Chondrocyte (in vitro differentiated cells): ENCODE measurements around the gene CTNNA1. TPM values are rescaled to one million over a fixed set of nuclear protein-coding genes. Genes with fewer than 3 reads are reported as not detected.
A peak's percentile ranks its signal among the peaks of the same experiment; 100 is the strongest.

ENCODE experiments used
- DNase-seq: peaks from one replicate; pipeline ENCODE4 v3.0.0; 2021; ENCODE audit warnings: mixed read lengths, low spot score
- H3K27ac Mint-ChIP-seq: one replicate; pipeline ENCODE4 v1.8.0; 2021; ENCODE audit warnings: mild to moderate bottlenecking, moderate library complexity, mixed read lengths; ENCODE audit not compliant: unreplicated experiment
- H3K27me3 Mint-ChIP-seq: 2 replicates; pipeline ENCODE4 v1.8.0; 2021; ENCODE audit warnings: low read depth, mixed read lengths
- H3K36me3 Mint-ChIP-seq: 2 replicates; pipeline ENCODE4 v1.8.0; 2021; ENCODE audit warnings: low read depth, mixed read lengths
- H3K4me1 Mint-ChIP-seq: 2 replicates; pipeline ENCODE4 v1.8.0; 2021; ENCODE audit warnings: low read depth, mild to moderate bottlenecking, mixed read lengths
- H3K4me3 Mint-ChIP-seq: one replicate; pipeline ENCODE4 v1.8.0; 2021; ENCODE audit warnings: mild to moderate bottlenecking, moderate library complexity, mixed read lengths; ENCODE audit not compliant: unreplicated experiment
- H3K9me3 Mint-ChIP-seq: 2 replicates; pipeline ENCODE4 v1.8.0; 2021; ENCODE audit warnings: low read depth, mixed read lengths
- CTCF ChIP-seq: fragments of 200-600 bp; sonication (generic); IDR thresholded peaks from 2 replicates; pipeline ENCODE4 v1.5.0; 2021; ENCODE audit warnings: antibody characterized with exemption, mild to moderate bottlenecking, moderate library complexity
- total RNA-seq: library from RNA; stranded (reverse); gene quantifications from 3 replicates; pipeline ENCODE4 v1.2.1, GENCODE V29; 2021

Gene CTNNA1
- total RNA-seq, 1 donor from 2014 or later = 397 TPM

DNA sequence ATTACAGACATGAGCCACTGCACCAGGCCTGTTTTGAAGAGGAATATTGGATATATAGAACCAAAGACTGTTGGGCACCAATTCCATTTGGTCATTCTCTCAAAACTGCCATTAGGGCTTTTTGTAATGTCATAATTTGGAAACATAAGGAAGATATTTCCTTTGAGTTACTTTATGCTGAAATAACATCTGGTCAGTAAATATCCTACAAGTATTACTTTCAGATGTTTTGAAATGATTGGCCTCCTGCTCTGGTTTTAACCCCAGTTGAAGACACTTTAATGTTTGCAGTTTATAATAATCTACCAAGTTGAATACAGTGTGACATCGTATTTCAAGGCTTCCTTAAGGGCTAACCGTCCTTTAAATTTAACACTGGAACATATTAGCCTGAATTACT, 88.3 kb downstream of the CTNNA1 start:
- peaks cover 57% of the 10 kb centered on the region for H3K4me1 Mint-ChIP-seq
- no peaks in the 10 kb centered on the region for H3K9me3 Mint-ChIP-seq

DNA sequence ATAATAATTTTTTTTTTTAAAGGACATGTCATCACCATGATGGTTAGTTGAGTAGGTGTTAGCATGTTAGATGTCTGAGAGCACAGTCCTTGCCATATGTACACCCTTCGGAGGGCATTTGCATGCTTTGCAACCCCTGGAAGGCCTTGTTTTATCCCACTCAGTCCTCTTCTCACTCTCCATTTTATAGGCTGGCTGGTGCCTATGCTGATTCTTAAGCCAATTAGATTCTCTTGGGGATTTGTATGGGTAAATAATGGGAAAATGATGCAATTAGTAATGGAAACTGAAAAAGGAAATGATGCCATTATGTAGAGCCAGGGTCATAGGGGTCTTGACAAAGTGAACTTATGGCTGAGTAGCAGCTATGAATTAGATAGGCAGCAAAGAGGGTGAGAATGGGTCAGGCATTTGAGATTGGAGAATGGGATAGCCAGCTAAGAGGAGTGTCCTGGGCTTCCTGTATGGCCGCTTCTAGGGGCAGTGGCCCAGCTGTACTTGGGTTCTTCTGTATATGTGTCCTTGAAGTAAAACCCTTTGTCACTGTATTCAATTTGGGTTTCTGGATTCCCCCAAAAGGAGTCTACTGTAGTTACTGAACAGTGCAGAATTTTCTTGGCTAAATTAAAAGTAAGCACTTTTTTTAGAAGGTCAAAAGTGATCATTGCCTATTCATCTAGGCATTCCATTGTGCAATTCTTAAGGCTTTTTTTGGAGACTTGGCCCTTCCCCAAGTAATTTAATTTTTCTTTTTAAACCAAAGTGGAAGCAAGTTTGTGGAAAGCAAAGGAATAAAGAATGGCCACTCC, 90.3 kb downstream of the CTNNA1 start:
- H3K9me3 Mint-ChIP-seq = no peaks in the 10 kb centered on the region
- H3K27me3 Mint-ChIP-seq = no peaks in the 10 kb centered on the region
- no peaks in the 10 kb centered on the region for H3K36me3 Mint-ChIP-seq
- H3K27ac Mint-ChIP-seq = peak overlapping the region; percentile 55
- H3K4me3 Mint-ChIP-seq = no peak overlapping the region
- no peak for TF ChIP-seq CTCF
- DNase-seq = no peak
- H3K4me1 Mint-ChIP-seq = peaks cover 71% of the 10 kb centered on the region

More for the DNA sequence above, 88.3 kb downstream of the CTNNA1 start:
- no peak overlapping the region for H3K4me3 Mint-ChIP-seq
- H3K36me3 Mint-ChIP-seq = peaks cover 2% of the 10 kb centered on the region
- no peaks in the 10 kb centered on the region for H3K27me3 Mint-ChIP-seq
- no peak for TF ChIP-seq CTCF
- DNase-seq = no peak
- no peak overlapping the region for H3K27ac Mint-ChIP-seq

DNA sequence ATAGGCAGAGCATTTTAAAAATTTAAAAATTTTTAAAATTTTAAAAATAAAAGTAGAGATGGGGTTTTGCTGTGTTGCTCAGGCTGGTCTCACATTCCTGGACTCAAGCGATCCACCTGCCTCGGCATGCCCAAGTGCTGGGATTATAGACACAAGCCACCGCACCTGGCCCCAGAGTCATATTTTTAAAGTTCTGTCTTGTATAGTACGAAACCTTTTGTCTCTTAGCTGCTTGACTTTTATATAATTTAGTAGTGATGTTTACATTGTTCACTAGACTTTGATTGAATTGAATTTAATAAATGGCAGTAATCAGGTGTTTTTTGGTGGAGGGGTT, 90.9 kb downstream of the CTNNA1 start:
- no peaks in the 10 kb centered on the region for H3K9me3 Mint-ChIP-seq
- peaks cover 75% of the 10 kb centered on the region for H3K4me1 Mint-ChIP-seq
- DNase-seq = no peak
- H3K27me3 Mint-ChIP-seq = no peaks in the 10 kb centered on the region
- no peak overlapping the region for H3K4me3 Mint-ChIP-seq
- no peaks in the 10 kb centered on the region for H3K36me3 Mint-ChIP-seq
- no peak for TF ChIP-seq CTCF
- peak overlapping the region; percentile 96 for H3K27ac Mint-ChIP-seq

DNA sequence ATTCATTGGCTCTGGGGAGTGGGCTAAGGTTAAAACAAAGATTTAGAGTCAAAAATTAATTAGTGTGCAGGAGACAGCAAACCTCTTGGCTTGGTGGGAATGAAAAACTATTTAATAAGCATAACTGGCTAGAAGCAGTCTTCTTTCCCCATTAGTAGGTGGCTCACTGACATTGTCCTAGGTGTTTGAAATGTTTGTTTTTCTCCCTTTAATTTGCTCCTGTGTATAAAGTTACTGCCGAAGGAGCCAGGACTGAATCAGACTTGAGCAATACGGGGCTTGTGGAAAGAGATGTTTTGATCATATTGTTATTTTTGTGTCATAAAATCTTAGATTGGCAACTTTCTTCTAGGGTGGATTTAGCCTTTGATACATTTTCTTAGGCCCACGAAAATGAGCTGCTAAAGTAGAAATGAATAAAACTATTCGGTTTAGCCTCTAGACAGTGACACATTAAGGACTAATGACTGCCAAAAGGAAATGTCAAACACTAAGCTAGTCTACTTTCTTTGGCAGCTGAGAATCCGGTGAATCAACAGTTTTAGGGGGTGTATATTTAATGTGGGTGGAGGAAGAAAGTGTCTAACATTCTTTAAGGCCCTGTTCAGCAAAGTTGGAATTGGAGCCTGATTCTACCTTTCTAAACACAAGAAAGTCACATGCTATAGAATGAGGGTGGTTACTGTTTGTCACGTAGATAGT, 91.7 kb downstream of the CTNNA1 start:
- Mint-ChIP-seq H3K4me1 (peaks cover 75% of the 10 kb centered on the region), H3K27me3 (no peaks in the 10 kb centered on the region), H3K4me3 (peak overlapping the region; percentile 3), H3K9me3 (no peaks in the 10 kb centered on the region), H3K36me3 (no peaks in the 10 kb centered on the region), H3K27ac (peak overlapping the region; percentile 96)
- no peak for TF ChIP-seq CTCF
- DNase-seq = no peak

DNA sequence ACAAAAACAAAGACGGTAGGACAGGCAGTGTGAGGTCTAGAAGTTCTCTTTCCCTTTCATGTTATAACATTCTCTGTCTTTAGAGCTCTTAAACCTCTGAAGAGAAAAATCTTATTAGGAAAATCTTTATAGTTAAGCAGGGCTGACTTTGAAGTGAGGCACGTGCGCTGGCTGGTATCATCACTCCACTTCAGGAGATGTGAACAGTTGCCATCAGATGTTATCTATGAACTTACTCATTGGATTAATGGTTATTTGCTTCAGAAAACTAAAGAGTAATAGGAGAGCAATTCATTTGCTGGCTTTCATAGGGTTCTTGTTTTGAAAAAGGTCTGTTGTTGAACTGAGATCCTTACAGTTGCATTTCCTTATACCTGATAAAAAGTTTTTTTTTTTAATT, 96.2 kb downstream of the CTNNA1 start:
- no peaks in the 10 kb centered on the region for H3K36me3 Mint-ChIP-seq
- no peak overlapping the region for H3K4me3 Mint-ChIP-seq
- peaks cover 76% of the 10 kb centered on the region for H3K4me1 Mint-ChIP-seq
- no peak for DNase-seq
- no peak for TF ChIP-seq CTCF
- no peaks in the 10 kb centered on the region for H3K27me3 Mint-ChIP-seq
- H3K27ac Mint-ChIP-seq = no peak overlapping the region
- no peaks in the 10 kb centered on the region for H3K9me3 Mint-ChIP-seq
